GM12878 (cell line): ENCODE results near the gene GPR146. TPM values are rescaled to one million over a fixed set of nuclear protein-coding genes. Genes with fewer than 3 reads are reported as not detected.

ENCODE experiments used
- ATAC-seq: fragments of 200-7000 bp; cut with Tn5 transposase; 3 replicates; pipeline ENCODE4 v1.9.1; 2020; ENCODE audit warnings: mild to moderate bottlenecking, moderate library complexity
- BruUV-seq: library from RNA; stranded (reverse); fragments of 400-500 nt; replicated peaks from 2 replicates; lab custom pipeline; 2021; lab: Mats Ljungman, UMichigan
- CTCF ChIA-PET: fragments of 300-600 bp; sonication (Branson Sonifier 250); formaldehyde crosslinking; extraction: SDS; loops from one replicate; lab custom pipeline; 2021; ENCODE audit warnings: inconsistent platforms; lab: Yijun Ruan, JAX
- POLR2A ChIA-PET: fragments of 350-600 bp; formaldehyde crosslinking; extraction: SDS; loops from one replicate; lab custom pipeline; 2021; ENCODE audit warnings: inconsistent platforms; lab: Charles Lee
- RAD21 ChIA-PET: fragments of 300-600 bp; sonication (Branson Sonifier 250); formaldehyde crosslinking; loops from one replicate; lab custom pipeline; 2023; ENCODE audit warnings: antibody characterized with exemption; ENCODE audit not compliant: unreplicated experiment; lab: Charles Lee
- SMC1A ChIA-PET: fragments of 300-600 bp; sonication (Branson Sonifier 250); formaldehyde crosslinking; loops from one replicate; lab custom pipeline; 2023; ENCODE audit not compliant: unreplicated experiment, uncharacterized antibody; lab: Charles Lee
- DNase-seq: peaks from one replicate; pipeline ENCODE4 v3.0.0-alpha.2; 2011; ENCODE audit warnings: low read depth, low spot score
- FAIRE-seq: peaks from 3 replicates; lab custom pipeline; 2011; peaks lifted over from hg19 to GRCh38; lab: Jason Lieb, UNC
- H2AFZ ChIP-seq: 2 replicates; pipeline ENCODE4 v1.6.0; 2011; ENCODE audit warnings: low read depth, low read length, control low read depth; ENCODE audit not compliant: control insufficient read depth
- H3K27ac ChIP-seq: 2 replicates; pipeline ENCODE4 v1.5.1; 2011; ENCODE audit warnings: control low read depth; ENCODE audit not compliant: control insufficient read depth, insufficient read depth
- H3K27me3 ChIP-seq, 2 experiments: replicated peaks in 1 of 2; 2 replicates each; pipeline versions ENCODE4 v1.6.0 to v1.6.1; 2011; ENCODE audit warnings: low read length in 1 of 2; ENCODE audit not compliant: control insufficient read depth in 2 of 2, insufficient read depth in 2 of 2
- H3K36me3 ChIP-seq, 2 experiments: 2 replicates each; pipeline ENCODE4 v1.5.1; 2011; ENCODE audit warnings: low read length in 1 of 2; ENCODE audit not compliant: control insufficient read depth in 2 of 2, insufficient read depth in 2 of 2
- H3K4me1 ChIP-seq: 2 replicates; pipeline ENCODE4 v1.6.1; 2011; ENCODE audit warnings: mild to moderate bottlenecking, low read length, moderate library complexity, mixed read lengths; ENCODE audit not compliant: control insufficient read depth, insufficient read depth
- H3K4me2 ChIP-seq: 2 replicates; pipeline ENCODE4 v1.6.0; 2011; ENCODE audit warnings: control low read depth; ENCODE audit not compliant: control insufficient read depth, insufficient read depth
- H3K4me3 ChIP-seq: fragments of 200-600 bp; sonication (generic); 2 replicates; pipeline ENCODE4 v1.5.1; 2016
- H3K79me2 ChIP-seq: 2 replicates; pipeline ENCODE4 v1.6.0; 2011; ENCODE audit warnings: low read length; ENCODE audit not compliant: control insufficient read depth, insufficient read depth
- H3K9ac ChIP-seq: 2 replicates; pipeline ENCODE4 v1.8.0; 2011; ENCODE audit warnings: low read length, control low read depth, mixed read lengths; ENCODE audit not compliant: control insufficient read depth, insufficient read depth
- H3K9me3 ChIP-seq: replicated peaks from 3 replicates; pipeline ENCODE4 v1.5.1; 2011; ENCODE audit warnings: mild to moderate bottlenecking, low read length; ENCODE audit not compliant: control insufficient read depth, insufficient read depth
- H4K20me1 ChIP-seq: 2 replicates; pipeline ENCODE4 v1.6.0; 2011; ENCODE audit not compliant: control insufficient read depth, insufficient read depth
- HDAC6 ChIP-seq: fragments of 200-600 bp; sonication (generic); IDR thresholded peaks from one replicate; pipeline ENCODE4 v1.8.0; 2017; ENCODE audit warnings: antibody characterized with exemption; ENCODE audit not compliant: unreplicated experiment
- NFXL1 ChIP-seq: fragments of 450-650 bp; IDR thresholded peaks from 2 replicates; pipeline ENCODE4 v1.6.1; 2017; ENCODE audit warnings: antibody characterized with exemption, mild to moderate bottlenecking, borderline replicate concordance
- SPI1 ChIP-seq: IDR thresholded peaks from 2 replicates; pipeline ENCODE4 v1.6.1; 2011; ENCODE audit warnings: low read depth, mild to moderate bottlenecking, low read length, moderate library complexity, borderline replicate concordance; ENCODE audit not compliant: insufficient read depth
- WGBS: methylation state at CpG from one replicate; pipeline ENCODE4 v1.1.6; 2016; ENCODE audit warnings: low lambda C conversion rate; ENCODE audit not compliant: insufficient replicate concordance, insufficient coverage; ENCODE audit errors: missing lambda C conversion rate; 5-methylcytosine and 5-hydroxymethylcytosine counted together
- in situ Hi-C: fragments of 300-500 bp; cut with MboI; formaldehyde crosslinking; loops from 9 replicates; pipeline ENCODE4 v1.14.3; 2018; ENCODE audit warnings: mixed read lengths
- intact Hi-C: fragments of 100-400 bp; cut with micrococcal nuclease; formaldehyde crosslinking; loops from one replicate; pipeline ENCODE4 v1.14.2; 2022; ENCODE audit not compliant: unreplicated experiment
- polyA plus RNA-seq, 11 experiments: library from polyadenylated mRNA; depleted of rRNA in 4 of 11; unstranded in 6 of 11; stranded (reverse) in 5 of 11; fragments of >200 nt; fragmentation: Nextera tagmentation in 4 of 11; fragmentation: Illumina TruSeq in 1 of 11; extraction: Ambion mirVana in 4 of 11; extraction: Trizol in 1 of 11; gene quantifications; 1 replicate in 1 of 11; 2 replicates in 10 of 11; pipeline versions ENCODE4 v1.2.1 to v1.2.3, GENCODE V29; 2011 to 2016; ENCODE audit warnings: inconsistent platforms in 2 of 11, missing spikeins in 2 of 11, low read depth in 1 of 11
- total RNA-seq, 4 experiments: library from RNA; depleted of rRNA in 3 of 4; stranded (reverse); fragments of >200 nt in 3 of 4; fragmentation: Illumina TruSeq in 1 of 4; extraction: Trizol in 1 of 4; gene quantifications; 2 replicates each; pipeline versions ENCODE4 v1.2.1 to v1.2.3, GENCODE V29; 2013 to 2021
- TF ChIP-seq, protein P1 (sequence below): fragments of 450-650 bp; IDR thresholded peaks from 2 replicates; pipeline ENCODE4 v1.6.1; 2017; ENCODE audit warnings: mild to moderate bottlenecking, moderate library complexity

Gene GPR146
- total and polyA plus RNA-seq, 10 of the 15 experiments (the other 5 are each of a cell fraction or from before 2014, with no cell fraction given), result 0.19 to 12.0 (median 0.54) TPM; not detected in 2

DNA sequence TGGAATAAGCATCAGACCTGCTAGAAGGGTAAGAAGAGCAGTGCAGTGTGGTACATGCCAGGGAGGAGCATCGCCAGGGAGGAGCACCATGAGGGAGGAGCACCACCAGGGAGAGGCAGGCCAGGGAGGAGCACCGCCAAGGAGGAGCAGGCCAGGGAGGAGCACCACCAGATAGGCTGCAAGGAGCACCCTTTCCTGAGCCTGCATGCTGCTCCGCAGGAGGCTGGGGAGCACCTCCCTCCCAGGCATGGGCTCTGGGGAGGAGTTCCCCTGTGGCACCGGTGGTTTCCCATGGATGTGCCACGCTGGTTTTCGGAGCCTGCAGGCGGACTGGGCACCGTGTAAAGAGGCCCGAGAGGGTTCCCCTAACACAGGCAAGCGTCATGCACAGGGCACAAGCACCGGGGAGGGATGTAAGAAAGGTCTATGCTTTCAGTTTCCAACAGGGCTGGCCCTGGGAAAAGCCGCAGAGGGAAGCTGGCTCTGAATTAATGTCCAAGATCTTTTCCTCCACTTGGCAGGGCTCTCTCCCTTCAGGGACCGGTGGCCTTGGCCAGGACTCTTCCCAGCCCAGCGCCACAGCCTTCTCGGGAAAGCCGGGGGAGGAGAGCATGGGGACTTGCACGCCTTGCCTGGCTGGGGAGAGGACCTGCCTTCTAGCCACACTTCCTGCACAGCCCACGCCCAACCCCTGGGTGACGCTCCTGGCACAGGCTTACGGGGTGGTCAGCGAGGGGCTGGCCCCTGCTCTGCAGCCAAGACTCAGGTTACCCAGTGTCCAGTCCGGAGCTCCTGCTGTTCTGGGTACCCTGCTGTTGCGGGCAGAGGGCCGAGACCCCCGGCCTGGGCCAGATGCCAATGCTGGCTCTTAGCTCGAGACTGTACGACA, 32.1 kb downstream of the GPR146 start:
- intact Hi-C loops, result no loop called here
- WGBS, result 80% methylated on average over 27 of the region's 27 CpGs
- no peak; the same call in 2 of the 3 replicates for ATAC-seq
- H3K9ac ChIP-seq, result no peak overlapping the region
- in situ Hi-C loops, result no loop called here
- no peaks in the 10 kb centered on the region for H3K27me3 ChIP-seq
- TF ChIP-seq NFXL1 (peak; percentile 96; the same call in 1 of the 2 replicates), HDAC6 (no peak)
- SMC1A ChIA-PET, result interaction anchor here (2.1 kb wide), 1 partner anchor 10 kb away, joined by 6 read pairs; no protein-coding TSS in a partner anchor
- BruUV-seq, result no TSS peak
- CTCF ChIA-PET, result interaction anchor here (1.0 to 2.4 kb wide), 2 partner anchors 83 to 93 kb away, joined by 3 to 9 read pairs; no protein-coding TSS in a partner anchor
- no peaks in the 10 kb centered on the region for H3K79me2 ChIP-seq
- H3K4me1 ChIP-seq, result no peaks in the 10 kb centered on the region
- H3K9me3 ChIP-seq, result no peaks in the 10 kb centered on the region
- RAD21 ChIA-PET, result interaction anchor here (1.6 kb wide), 1 partner anchor 9 kb away, joined by 5 read pairs; no protein-coding TSS in a partner anchor
- H4K20me1 ChIP-seq, result no peaks in the 10 kb centered on the region
- no peak for FAIRE-seq
- POLR2A ChIA-PET, result interaction anchor here (0.7 kb wide), 1 partner anchor 28 kb away, joined by 3 read pairs; no protein-coding TSS in a partner anchor
- no peak overlapping the region for H3K4me2 ChIP-seq
- no peak overlapping the region for H3K27ac ChIP-seq
- DNase-seq, result no peak
- H2AFZ ChIP-seq, result no peak overlapping the region
- H3K36me3 ChIP-seq, result no peaks in the 10 kb centered on the region; a peak in 1 of 4 replicates
- no peak overlapping the region for H3K4me3 ChIP-seq

DNA sequence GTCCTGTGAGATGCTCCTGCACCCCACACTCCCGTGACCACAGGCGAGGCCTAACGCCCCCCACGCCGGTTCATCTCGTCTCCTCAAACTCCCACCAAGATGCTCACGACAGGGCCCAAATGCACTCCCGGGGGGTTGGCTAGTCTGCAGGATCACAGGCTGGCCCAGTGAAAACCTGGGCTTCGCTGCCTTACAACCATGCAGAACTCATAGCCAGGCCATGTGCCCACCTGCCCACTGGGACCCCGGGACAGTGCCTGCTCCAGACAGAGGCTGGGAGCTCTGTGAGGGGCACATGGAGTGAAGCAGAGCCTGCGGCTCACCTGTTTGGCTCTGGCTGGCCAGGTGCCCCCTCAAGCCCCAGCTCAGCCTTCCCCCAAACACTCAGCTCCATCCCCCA, 34.2 kb downstream of the GPR146 start:
- no peak overlapping the region for H3K27ac ChIP-seq
- H4K20me1 ChIP-seq, result no peaks in the 10 kb centered on the region
- RAD21 ChIA-PET, result interaction anchor here (0.6 kb wide), 1 partner anchor 93 kb away, joined by 3 read pairs; no protein-coding TSS in a partner anchor
- no peaks in the 10 kb centered on the region; a peak in 1 of 4 replicates for H3K36me3 ChIP-seq
- POLR2A ChIA-PET, result no interaction called here
- no peaks in the 10 kb centered on the region for H3K79me2 ChIP-seq
- SMC1A ChIA-PET, result no interaction called here
- BruUV-seq, result no TSS peak
- H3K4me1 ChIP-seq, result no peaks in the 10 kb centered on the region
- no peaks in the 10 kb centered on the region for H3K9me3 ChIP-seq
- H3K4me2 ChIP-seq, result no peak overlapping the region
- no peak for ATAC-seq
- CTCF ChIA-PET, result interaction anchor here (1.0 to 1.1 kb wide), 2 partner anchors 13 to 99 kb away, joined by 4 read pairs; no protein-coding TSS in a partner anchor
- intact Hi-C loops, result no loop called here
- H3K27me3 ChIP-seq, result no peaks in the 10 kb centered on the region
- no peak for TF ChIP-seq SPI1
- TF ChIP-seq, protein P1, sequence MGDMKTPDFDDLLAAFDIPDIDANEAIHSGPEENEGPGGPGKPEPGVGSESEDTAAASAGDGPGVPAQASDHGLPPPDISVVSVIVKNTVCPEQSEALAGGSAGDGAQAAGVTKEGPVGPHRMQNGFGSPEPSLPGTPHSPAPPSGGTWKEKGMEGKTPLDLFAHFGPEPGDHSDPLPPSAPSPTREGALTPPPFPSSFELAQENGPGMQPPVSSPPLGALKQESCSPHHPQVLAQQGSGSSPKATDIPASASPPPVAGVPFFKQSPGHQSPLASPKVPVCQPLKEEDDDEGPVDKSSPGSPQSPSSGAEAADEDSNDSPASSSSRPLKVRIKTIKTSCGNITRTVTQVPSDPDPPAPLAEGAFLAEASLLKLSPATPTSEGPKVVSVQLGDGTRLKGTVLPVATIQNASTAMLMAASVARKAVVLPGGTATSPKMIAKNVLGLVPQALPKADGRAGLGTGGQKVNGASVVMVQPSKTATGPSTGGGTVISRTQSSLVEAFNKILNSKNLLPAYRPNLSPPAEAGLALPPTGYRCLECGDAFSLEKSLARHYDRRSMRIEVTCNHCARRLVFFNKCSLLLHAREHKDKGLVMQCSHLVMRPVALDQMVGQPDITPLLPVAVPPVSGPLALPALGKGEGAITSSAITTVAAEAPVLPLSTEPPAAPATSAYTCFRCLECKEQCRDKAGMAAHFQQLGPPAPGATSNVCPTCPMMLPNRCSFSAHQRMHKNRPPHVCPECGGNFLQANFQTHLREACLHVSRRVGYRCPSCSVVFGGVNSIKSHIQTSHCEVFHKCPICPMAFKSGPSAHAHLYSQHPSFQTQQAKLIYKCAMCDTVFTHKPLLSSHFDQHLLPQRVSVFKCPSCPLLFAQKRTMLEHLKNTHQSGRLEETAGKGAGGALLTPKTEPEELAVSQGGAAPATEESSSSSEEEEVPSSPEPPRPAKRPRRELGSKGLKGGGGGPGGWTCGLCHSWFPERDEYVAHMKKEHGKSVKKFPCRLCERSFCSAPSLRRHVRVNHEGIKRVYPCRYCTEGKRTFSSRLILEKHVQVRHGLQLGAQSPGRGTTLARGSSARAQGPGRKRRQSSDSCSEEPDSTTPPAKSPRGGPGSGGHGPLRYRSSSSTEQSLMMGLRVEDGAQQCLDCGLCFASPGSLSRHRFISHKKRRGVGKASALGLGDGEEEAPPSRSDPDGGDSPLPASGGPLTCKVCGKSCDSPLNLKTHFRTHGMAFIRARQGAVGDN, result no peak
- 96% methylated on average over 11 of the region's 11 CpGs for WGBS
- in situ Hi-C loops, result no loop called here
- no peak for DNase-seq
- no peak overlapping the region for H3K9ac ChIP-seq
- no peak overlapping the region for H2AFZ ChIP-seq
- H3K4me3 ChIP-seq, result no peak overlapping the region
- no peak for FAIRE-seq
